Neural progenitor cell (in vitro differentiated cells): ENCODE results near the gene SUGCT.

ENCODE experiments used
- CTCF ChIP-seq: fragments of 200-600 bp; sonication (generic); IDR thresholded peaks from 2 replicates; pipeline ENCODE4 v1.5.1; 2017; ENCODE audit warnings: antibody characterized with exemption, mild to moderate bottlenecking
- EZH2phosphoT487 ChIP-seq: fragments of 200-600 bp; sonication (generic); IDR thresholded peaks from 2 replicates; pipeline ENCODE4 v1.6.1; 2017; ENCODE audit warnings: antibody characterized with exemption

GRCh38 chr7:40810274-40810673 lies 675.5 kb downstream of the SUGCT start:
- TF ChIP-seq CTCF (no peak), EZH2phosphoT487 (no peak)
